Erythroblast (primary cell): ENCODE measurements around the gene TNNT2.

Experiments used
- DNase-seq, 2 experiments: peaks; one replicate each; lab custom pipeline; 2025; lab: John Stamatoyannopoulos, UW
- GATA1 ChIP-seq: IDR thresholded peaks from 2 replicates; pipeline ENCODE4 v1.6.1; 2011; ENCODE audit warnings: low read depth, mild to moderate bottlenecking, control low read depth, low read length, moderate library complexity
- POLR2A ChIP-seq: IDR thresholded peaks from 2 replicates; pipeline ENCODE4 v1.6.1; 2011; ENCODE audit warnings: mild to moderate bottlenecking, low read length

Gene TNNT2

DNA sequence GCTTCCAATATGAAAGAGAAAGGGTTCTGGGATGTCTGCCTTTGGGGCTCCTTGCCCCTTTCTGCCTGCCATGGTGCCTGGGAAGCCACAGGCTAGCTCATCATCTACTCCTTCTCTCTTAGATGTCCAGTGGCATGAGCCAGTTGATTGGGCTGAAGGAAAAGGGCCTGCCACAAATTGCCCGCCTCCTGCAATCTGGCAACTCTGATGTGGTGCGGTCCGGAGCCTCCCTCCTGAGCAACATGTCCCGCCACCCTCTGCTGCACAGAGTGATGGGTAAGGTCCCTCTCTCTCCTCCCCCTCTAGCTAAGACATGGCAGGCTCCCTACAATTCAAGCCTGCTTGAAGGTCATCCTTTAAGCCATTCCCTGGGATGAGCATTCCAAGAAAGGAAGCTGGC is 53.2 kb downstream of the TNNT2 start:
- no peak for DNase-seq
- no peak for TF ChIP-seq POLR2A
- no peak for TF ChIP-seq GATA1

DNA sequence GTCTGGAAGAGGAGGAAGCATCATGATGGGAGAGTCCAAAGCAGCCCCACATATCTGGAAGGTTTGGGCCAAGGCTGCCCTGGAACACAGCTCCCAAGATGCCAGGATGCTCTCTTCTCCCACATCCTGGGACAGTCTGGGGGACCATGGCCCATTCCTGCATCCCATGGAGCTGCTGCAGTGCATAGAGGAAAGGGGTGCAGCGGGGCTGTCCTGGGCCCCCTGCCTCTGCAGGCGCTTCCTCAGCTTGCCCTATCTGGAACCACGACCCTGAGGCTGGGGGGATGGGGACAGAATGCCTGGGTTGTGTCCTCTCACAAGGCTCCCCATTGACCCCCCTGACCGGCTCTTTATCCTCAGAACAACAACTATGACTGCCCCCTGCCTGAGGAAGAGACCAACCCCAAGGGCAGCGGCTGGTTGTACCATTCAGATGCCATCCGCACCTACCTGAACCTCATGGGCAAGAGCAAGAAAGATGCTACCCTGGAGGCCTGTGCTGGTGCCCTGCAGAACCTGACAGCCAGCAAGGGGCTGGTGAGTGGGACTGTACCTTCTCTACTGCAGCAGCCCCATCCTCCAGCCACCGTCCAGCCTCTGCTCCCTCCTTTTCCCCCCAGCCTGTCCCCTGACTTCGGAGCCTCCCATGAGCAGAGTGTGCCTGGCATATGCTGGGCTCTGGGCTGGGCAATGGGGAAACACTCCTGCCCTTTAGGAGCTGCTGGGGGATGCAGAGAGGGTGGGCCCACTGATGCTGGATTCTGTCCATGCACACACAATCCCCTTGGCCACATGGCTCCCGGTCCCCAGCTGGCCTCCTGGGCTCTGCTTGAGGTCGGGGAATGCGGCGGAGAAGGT is 54.6 kb downstream of the TNNT2 start:
- no peak for DNase-seq
- TF ChIP-seq GATA1, result no peak
- no peak for TF ChIP-seq POLR2A

DNA sequence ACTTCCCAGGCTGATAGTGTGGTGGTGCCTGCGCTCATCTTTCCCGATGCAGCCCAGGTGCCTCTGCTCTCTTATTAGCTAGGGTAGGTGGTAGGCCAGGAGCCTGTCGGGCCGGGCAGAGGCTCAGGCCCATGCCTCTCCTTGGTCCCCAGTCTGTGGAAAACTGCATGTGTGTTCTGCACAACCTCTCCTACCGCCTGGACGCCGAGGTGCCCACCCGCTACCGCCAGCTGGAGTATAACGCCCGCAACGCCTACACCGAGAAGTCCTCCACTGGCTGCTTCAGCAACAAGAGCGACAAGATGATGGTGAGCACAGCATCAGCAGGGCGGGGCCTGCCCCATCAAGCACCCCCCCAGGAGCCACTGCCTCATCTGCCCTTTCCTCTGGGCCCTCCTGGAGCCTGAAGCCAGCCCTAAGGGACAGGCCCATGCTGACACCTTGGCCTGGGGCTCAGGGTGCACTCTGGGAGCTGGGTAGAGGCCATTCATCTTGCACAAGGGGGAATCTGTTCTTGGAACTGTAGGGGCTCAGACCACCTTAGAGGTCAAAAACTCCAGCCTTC is 55.6 kb downstream of the TNNT2 start:
- DNase-seq, result no peak

DNA sequence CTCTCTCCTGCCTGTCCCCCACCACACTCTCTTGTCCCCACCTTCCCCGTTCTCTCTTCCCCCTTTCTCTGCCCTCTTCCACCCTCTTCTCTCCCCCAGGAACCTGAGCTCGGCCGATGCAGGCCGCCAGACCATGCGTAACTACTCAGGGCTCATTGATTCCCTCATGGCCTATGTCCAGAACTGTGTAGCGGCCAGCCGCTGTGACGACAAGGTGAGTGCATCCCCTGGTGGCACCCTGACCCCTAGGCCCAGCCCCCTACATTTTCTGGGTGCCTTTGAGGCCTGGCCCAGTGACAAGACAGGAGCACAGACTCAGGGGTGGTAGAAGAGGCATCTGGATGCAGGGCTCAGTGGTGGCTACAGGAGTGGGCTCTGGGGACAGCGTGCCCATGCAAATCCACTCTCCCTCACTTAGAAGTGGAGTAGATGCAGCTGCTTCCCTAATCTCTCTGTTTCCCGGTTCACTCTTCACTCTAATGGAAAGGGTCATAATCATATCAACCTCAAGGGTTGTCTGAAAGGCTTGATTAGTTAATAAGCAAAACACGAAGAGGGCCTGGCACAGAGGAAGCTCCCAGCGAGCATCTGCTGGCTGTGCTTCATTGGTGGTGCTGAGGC is 57.2 kb downstream of the TNNT2 start:
- TF ChIP-seq GATA1 (no peak), POLR2A (no peak)
- no peak for DNase-seq

More for the DNA sequence above, 55.6 kb downstream of the TNNT2 start:
- no peak for TF ChIP-seq GATA1
- no peak for TF ChIP-seq POLR2A

DNA sequence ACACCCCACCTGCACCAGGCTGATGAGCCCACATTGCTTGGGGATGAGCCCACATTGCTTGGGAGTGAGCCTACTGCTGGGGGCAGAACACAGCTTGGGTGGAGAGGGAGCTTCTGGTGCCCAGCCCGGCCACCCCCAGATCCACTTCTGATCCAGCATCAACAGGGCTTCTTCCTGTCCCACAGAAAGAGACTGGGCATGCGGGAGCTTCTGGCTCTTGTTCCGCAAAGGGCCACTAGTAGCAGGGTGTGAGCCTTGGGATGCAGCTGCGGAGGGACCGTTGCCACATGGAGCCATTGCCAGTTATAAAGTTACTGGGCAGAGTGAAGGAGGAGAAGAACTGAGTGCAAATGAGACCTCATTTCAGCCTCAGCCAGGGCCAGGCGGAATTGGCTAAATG is 57.8 kb downstream of the TNNT2 start:
- no peak for DNase-seq
- TF ChIP-seq GATA1 (no peak), POLR2A (no peak)

DNA sequence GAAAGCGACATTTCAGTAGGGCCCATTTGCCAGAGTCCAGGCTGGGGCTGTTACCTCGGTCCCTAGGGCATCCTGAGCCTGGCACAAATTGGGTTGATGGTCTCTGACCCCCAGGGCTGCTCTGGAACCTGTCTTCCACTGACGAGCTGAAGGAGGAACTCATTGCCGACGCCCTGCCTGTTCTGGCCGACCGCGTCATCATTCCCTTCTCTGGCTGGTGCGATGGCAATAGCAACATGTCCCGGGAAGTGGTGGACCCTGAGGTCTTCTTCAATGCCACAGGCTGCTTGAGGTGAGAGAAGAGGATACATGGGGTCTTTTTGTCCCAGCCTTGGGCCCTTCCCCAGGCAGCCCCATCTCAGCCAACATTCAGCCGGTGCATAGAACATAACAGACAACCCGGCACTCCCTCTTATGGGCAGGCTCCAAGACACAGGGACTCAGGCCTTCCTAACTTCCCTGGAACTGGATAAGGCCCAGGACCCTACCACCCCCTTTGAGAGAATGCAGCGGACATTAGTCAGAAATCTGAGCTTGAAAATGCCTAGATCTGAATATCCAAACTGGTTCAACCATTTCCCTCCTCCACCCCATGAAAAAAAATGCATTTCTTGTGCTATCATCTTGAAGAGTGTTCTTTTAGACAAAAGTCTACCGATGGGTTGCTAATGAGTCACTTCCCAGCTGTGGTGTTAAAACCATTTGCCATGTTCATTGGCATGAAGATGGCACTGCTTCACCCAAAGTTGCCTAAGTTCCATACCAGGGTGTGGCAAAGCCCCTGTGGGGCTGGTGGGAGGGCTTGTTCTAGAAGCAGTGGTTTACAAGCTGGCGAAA is 58.8 kb downstream of the TNNT2 start:
- no peak for DNase-seq
- no peak for TF ChIP-seq GATA1
- TF ChIP-seq POLR2A, result no peak

DNA sequence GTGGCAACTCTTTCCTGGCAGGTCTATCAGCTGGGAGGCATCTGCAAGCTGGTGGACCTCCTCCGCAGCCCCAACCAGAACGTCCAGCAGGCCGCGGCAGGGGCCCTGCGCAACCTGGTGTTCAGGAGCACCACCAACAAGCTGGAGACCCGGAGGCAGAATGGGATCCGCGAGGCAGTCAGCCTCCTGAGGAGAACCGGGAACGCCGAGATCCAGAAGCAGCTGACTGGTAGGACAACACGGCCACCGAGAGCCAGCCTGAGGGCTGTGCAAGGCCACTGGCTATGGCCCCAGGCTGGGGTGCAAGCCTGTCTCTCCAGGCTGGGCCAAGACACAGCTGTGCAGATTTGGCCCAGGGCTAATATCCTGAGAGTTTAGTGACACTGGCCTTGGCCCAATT is 59.9 kb downstream of the TNNT2 start:
- TF ChIP-seq POLR2A (no peak), GATA1 (no peak)
- no peak for DNase-seq

DNA sequence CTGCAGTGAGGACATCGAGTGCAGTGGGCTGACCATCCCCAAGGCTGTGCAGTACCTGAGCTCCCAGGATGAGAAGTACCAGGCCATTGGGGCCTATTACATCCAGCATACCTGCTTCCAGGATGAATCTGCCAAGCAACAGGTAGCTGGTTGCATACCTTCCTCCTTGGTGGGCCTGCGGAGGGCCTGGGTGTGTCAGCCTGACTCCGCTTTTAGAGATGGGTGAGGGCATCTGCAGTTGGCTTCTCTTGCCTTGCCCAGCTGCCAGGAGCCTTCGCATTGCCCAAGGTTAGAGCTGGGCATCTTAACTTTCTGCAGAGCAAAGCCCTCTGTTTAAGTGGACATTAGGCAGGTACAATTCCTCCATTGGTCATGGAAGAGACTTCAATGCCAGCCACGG is 60.9 kb downstream of the TNNT2 start:
- no peak for TF ChIP-seq POLR2A
- no peak for TF ChIP-seq GATA1
- DNase-seq, result no peak

DNA sequence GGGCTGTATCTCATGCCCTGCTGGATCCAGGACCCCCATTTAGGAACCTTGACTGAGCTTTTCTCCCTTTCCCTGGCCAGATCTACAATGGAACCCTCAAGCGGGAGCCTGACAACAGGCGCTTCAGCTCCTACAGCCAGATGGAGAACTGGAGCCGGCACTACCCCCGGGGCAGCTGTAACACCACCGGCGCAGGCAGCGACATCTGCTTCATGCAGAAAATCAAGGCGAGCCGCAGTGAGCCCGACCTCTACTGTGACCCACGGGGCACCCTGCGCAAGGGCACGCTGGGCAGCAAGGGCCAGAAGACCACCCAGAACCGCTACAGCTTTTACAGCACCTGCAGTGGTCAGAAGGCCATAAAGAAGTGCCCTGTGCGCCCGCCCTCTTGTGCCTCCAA is 64.4 kb downstream of the TNNT2 start:
- no peak for DNase-seq
- no peak for TF ChIP-seq GATA1

DNA sequence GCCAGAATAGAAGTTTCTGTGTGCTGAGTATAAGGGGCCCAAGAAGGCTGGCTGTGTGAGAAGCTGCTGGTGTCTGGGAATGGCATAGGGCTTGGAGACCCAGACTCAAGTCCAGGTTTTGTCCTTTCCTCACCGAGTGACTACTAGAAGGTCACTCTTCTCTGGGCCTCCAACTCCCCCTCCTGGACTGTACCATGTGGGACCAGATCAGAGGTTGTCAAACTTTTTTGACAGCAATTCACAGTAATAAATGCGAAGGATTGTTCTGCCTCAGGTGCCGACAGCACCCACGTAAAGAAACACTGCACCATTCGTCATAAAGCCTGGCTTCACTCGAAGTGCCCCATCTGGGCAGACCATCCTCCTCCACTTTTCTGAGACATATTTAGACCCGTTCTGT is 65.2 kb downstream of the TNNT2 start:
- no peak for DNase-seq
- TF ChIP-seq POLR2A (no peak), GATA1 (no peak)

DNA sequence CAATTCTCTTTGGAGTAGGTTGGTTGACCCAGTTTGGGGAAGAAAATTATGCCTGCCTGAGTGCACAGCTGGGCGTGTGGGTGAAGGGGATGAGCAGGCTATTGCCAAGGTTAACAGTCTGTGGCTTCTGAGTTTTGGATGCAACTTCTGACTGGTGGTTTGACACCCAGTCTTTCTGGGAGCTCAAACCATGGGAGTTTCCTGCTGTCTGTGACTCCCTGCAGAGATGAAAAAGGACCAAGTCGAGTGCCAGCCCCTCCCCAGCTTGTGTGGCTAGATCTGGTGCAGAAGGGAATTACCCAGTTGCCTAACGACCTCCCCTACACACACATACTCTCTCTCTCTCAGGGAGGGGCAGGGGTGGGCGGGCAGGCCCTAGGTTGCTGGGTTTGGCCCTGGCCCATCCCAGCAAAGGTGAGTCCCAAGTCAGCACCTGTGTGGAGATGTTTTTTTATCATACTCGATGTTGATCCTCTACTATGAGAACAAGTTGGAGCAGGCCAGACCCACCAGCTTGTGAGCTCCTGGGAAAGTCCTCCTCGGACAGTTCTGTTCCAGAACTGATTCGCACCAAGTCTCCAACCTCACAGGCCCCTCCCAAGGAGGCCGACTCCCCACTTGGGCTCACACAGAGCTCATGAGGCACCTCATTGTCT is 66.0 kb downstream of the TNNT2 start:
- TF ChIP-seq GATA1, result no peak
- no peak for TF ChIP-seq POLR2A
- no peak for DNase-seq

DNA sequence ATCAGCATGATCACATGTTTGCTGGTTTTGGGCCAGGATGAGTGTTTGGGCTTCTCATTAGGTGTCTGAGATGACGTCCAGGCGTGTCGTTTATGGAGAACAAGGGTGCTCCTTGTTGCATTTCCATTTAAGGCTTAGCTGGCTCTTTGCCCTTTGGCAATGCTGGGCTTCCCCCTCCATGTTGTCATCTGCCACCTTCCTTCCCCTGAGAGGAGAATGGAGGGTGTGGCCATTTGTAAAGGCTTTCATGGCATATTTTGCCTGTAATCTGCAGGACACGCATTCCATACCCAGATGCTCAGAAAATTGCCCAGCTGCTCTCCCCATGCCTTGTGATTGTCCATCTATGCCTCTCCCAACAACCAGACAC is 66.5 kb downstream of the TNNT2 start:
- DNase-seq, result no peak
- no peak for TF ChIP-seq POLR2A
- TF ChIP-seq GATA1, result no peak
